Activated naive CD8-positive, alpha-beta T cell (primary cell): ENCODE data around the gene ZP3.
"Not testable (repeated sequence)": the region's sequence is repeated elsewhere in the genome, so short reads cannot be mapped to it uniquely, and the experiment has no call there.

Source experiments
- H3K27ac Mint-ChIP-seq: one replicate; pipeline ENCODE4 v1.8.0; 2021; ENCODE audit warnings: mixed read lengths
- H3K27me3 Mint-ChIP-seq: one replicate; pipeline ENCODE4 v1.8.0; 2021; ENCODE audit warnings: mixed read lengths
- H3K36me3 Mint-ChIP-seq: one replicate; pipeline ENCODE4 v1.8.0; 2021; ENCODE audit warnings: mixed read lengths
- H3K4me1 Mint-ChIP-seq: one replicate; pipeline ENCODE4 v1.8.0; 2021; ENCODE audit warnings: low read depth, mixed read lengths
- H3K4me3 Mint-ChIP-seq: one replicate; pipeline ENCODE4 v1.8.0; 2021; ENCODE audit warnings: mild to moderate bottlenecking, mixed read lengths
- H3K9me3 Mint-ChIP-seq: one replicate; pipeline ENCODE4 v1.8.0; 2021; ENCODE audit warnings: low read depth, mixed read lengths

Gene ZP3

GRCh38 chr7:76424413-76425111 is at the start of gene ZP3:
ZP3 (plus strand) TSS chr7:76424950; CDS start chr7:76424965, 15 bp downstream.
- no peaks in the 10 kb centered on the region for H3K9me3 Mint-ChIP-seq
- H3K4me3 Mint-ChIP-seq = no peak within 1 kb of the TSS
- no peaks in the 10 kb centered on the region for H3K27me3 Mint-ChIP-seq
- no peak within 1 kb of the TSS for H3K27ac Mint-ChIP-seq
- no peaks in the 10 kb centered on the region for H3K36me3 Mint-ChIP-seq
- H3K4me1 Mint-ChIP-seq = peaks cover 2% of the 10 kb centered on the region

GRCh38 chr7:76375251-76375650 is 49.5 kb upstream of the ZP3 start:
- H3K36me3 Mint-ChIP-seq = peaks cover 2% of the 10 kb centered on the region
- H3K27ac Mint-ChIP-seq = no peak overlapping the region
- no peaks in the 10 kb centered on the region for H3K9me3 Mint-ChIP-seq
- H3K4me1 Mint-ChIP-seq = peaks cover 4% of the 10 kb centered on the region
- peaks cover 4% of the 10 kb centered on the region for H3K27me3 Mint-ChIP-seq
- H3K4me3 Mint-ChIP-seq = no peak overlapping the region

GRCh38 chr7:76377186-76377918 is 47.4 kb upstream of the ZP3 start:
- Mint-ChIP-seq H3K36me3 (no peaks in the 10 kb centered on the region), H3K27ac (no peak overlapping the region), H3K9me3 (no peaks in the 10 kb centered on the region), H3K27me3 (peaks cover 3% of the 10 kb centered on the region), H3K4me3 (no peak overlapping the region), H3K4me1 (peaks cover 7% of the 10 kb centered on the region)

GRCh38 chr7:76380623-76380966 is 44.2 kb upstream of the ZP3 start:
- Mint-ChIP-seq H3K4me3 (peak overlapping the region; percentile 69), H3K27me3 (no peaks in the 10 kb centered on the region), H3K27ac (peak overlapping the region; percentile 50), H3K4me1 (peaks cover 7% of the 10 kb centered on the region), H3K36me3 (no peaks in the 10 kb centered on the region), H3K9me3 (no peaks in the 10 kb centered on the region)

- Mint-ChIP-seq H3K4me1 (peaks cover 7% of the 10 kb centered on the region), H3K36me3 (no peaks in the 10 kb centered on the region), H3K27ac (no peak overlapping the region), H3K27me3 (no peaks in the 10 kb centered on the region), H3K4me3 (no peak overlapping the region), H3K9me3 (no peaks in the 10 kb centered on the region)
Observed at GRCh38 chr7:76381814-76382213, 42.9 kb upstream of the ZP3 start.

DNA sequence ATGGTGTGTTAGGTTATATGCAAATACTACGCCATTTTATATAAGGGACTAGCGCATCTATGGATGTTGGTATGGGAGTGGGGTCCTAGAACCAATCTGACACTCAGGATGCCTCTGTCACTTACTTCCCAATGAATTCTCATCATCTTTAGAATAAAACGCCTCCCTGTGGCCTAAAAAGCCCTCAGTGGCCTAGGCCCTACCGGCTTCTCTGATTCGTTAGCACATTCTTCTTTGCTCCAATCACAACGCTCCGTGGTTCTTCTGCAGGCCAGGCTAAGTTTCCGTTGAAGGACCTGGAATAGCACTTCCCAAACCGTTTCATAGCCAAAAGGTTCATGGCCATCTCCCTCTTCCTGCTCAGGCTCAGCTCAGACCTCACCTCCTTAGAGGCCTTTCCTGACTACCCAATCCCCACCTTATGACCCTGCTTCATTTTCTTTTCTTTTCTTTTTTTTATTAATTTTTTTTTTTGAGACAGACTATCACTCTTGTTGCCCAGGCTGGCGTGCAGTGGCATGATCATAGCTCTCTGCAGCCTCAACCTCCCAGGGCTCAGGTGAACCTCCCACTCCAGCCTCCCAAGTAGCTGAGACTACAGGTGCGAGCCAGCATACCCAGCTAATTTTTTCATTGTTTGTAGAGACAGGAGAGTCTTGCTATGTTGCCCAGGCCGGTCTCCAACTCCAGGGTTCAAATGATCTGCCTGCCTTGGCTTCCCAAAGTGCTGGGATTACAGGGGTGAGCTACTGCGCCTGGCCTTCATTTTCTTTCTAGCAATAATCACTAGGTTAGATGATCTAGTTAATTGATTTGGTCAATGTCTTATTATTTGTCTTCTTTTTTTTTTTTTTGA is 41.4 kb upstream of the ZP3 start:
- Mint-ChIP-seq H3K27me3 (no peaks in the 10 kb centered on the region), H3K4me3 (no peak overlapping the region), H3K9me3 (no peaks in the 10 kb centered on the region), H3K4me1 (peaks cover 7% of the 10 kb centered on the region), H3K36me3 (no peaks in the 10 kb centered on the region), H3K27ac (no peak overlapping the region)

- H3K4me3 Mint-ChIP-seq = no peak overlapping the region
- no peaks in the 10 kb centered on the region for H3K4me1 Mint-ChIP-seq
- H3K36me3 Mint-ChIP-seq = no peaks in the 10 kb centered on the region
- no peak overlapping the region for H3K27ac Mint-ChIP-seq
- H3K27me3 Mint-ChIP-seq = no peaks in the 10 kb centered on the region
- H3K9me3 Mint-ChIP-seq = no peaks in the 10 kb centered on the region
Observed at GRCh38 chr7:76386691-76387260, 38.0 kb upstream of the ZP3 start.

DNA sequence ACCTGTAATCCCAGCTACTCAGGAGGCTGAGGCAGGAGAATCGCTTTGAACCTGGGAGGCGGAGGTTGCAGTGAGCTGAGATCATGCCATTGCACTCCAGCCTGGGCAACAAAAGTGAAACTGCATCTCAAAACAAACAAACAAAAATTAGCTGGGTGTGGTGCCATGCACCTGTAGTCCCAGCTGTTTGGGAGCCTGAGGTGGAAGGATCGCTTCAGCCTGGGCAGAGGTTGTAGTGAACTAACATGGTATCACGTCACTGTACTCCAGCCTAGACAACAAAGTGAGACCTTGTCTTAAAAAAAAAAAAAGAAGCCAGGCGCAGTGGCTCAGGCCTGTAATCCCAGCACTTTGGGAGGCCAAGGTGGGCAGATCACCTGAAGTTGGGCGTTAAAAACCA is 37.0 kb upstream of the ZP3 start:
- not testable (repeated sequence) for H3K27me3 Mint-ChIP-seq, H3K4me1 Mint-ChIP-seq, H3K4me3 Mint-ChIP-seq, H3K9me3 Mint-ChIP-seq, H3K36me3 Mint-ChIP-seq, H3K27ac Mint-ChIP-seq

GRCh38 chr7:76390092-76390491 is 34.7 kb upstream of the ZP3 start:
- Mint-ChIP-seq H3K4me3 (no peak overlapping the region), H3K27me3 (no peaks in the 10 kb centered on the region), H3K4me1 (peaks cover 8% of the 10 kb centered on the region), H3K36me3 (no peaks in the 10 kb centered on the region), H3K27ac (no peak overlapping the region), H3K9me3 (no peaks in the 10 kb centered on the region)

GRCh38 chr7:76392531-76393115 is 32.1 kb upstream of the ZP3 start:
- Mint-ChIP-seq H3K27me3 (no peaks in the 10 kb centered on the region), H3K27ac (peak overlapping the region; percentile 98), H3K9me3 (no peaks in the 10 kb centered on the region), H3K4me1 (peaks cover 13% of the 10 kb centered on the region), H3K4me3 (peak overlapping the region; percentile 88), H3K36me3 (no peaks in the 10 kb centered on the region)

DNA sequence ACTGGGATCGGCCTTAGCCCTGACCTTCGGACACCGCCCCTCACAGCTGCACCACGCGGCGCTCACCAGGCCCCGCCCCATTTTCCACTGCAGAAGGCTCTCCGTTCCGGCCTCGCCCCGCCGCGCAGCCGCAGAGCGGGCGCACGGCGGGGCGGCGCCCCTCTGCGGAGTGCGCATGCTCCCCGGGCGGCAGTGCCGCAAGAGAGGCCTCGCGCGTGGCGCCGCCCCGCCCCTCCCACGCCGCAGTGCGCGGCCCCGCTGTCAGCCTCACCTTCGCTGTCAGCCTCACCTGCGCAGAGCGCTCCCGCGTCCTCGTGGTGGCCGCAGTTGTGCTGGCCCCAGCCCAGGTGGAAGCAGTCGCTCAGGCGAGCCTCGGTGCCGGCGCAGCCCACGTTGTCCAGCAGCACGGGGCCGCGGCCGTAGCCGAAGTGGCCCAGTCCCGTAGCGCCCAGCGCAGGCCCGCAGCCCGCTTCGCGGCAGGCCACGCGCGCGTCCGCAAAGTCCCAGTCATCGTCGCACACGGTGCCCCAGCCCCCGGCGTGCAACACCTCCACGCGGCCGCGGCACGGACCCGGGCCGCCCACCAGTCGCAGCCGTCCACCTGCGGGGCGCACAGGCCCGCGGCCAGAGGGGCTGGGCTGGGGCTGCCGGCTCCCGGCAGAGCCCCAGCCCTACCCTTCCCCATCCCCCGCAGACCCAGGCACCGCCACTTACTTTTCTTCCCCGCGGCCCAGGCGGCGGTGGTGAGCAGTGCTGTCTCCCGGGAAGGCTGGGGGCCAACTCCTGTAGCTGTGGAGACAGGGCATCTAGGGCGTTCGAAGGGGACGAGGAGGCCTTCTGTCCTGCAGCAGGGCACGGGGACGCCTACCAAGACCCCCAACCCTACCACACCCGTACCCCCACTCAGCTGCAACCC is 31.4 kb upstream of the ZP3 start:
- Mint-ChIP-seq H3K4me1 (peaks cover 17% of the 10 kb centered on the region), H3K9me3 (no peaks in the 10 kb centered on the region), H3K27me3 (no peaks in the 10 kb centered on the region), H3K36me3 (no peaks in the 10 kb centered on the region), H3K4me3 (peak overlapping the region; percentile 88), H3K27ac (peak overlapping the region; percentile 98)

DNA sequence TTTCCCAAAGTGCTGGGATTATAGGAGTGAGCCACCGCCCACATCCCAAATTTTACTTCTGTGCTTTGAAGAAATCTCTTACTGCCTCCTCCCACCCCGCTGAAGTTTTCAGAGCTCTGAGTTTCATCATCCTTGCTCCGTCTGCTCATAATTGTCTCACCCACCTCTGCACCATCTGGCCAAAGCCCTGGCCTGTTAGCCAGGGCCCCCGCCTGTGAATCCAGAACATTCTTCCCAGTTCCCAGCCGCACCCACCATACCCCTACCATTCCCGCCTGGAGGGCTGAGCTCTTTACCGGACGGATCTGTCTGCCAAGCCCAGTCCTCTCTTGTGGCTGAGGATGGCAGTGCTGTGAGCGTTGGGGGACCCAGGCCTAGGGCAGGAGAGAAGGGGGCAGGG is 29.8 kb upstream of the ZP3 start:
- no peaks in the 10 kb centered on the region for H3K9me3 Mint-ChIP-seq
- peaks cover 20% of the 10 kb centered on the region for H3K4me1 Mint-ChIP-seq
- no peaks in the 10 kb centered on the region for H3K27me3 Mint-ChIP-seq
- no peak overlapping the region for H3K27ac Mint-ChIP-seq
- H3K4me3 Mint-ChIP-seq = no peak overlapping the region
- H3K36me3 Mint-ChIP-seq = no peaks in the 10 kb centered on the region

DNA sequence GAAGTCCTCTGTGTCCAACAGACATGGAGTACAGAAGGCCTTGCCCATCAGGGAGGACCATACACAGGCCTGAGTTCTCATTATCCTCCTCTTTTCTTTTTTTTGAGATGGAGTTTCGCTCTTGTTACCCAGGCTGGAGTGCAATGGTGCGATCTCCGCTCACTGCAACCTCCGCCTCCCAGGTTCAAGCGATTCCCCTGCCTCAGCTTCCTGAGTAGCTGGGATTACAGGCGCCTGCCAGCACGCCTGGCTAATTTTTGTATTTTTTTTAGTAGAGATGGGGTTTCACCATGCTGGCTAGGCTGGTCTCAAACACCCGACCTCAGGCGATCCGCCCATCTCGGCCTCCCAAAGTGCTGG is 29.2 kb upstream of the ZP3 start:
- H3K4me3 Mint-ChIP-seq, H3K27me3 Mint-ChIP-seq, H3K27ac Mint-ChIP-seq, H3K9me3 Mint-ChIP-seq, H3K36me3 Mint-ChIP-seq: not testable (repeated sequence)
- peaks cover 20% of the 10 kb centered on the region for H3K4me1 Mint-ChIP-seq
